CD4-positive, alpha-beta T cell (primary cell): ENCODE measurements around the gene AFAP1. TPM values are rescaled to one million over a fixed set of nuclear protein-coding genes. Genes with fewer than 3 reads are reported as not detected.
"Not testable (repeated sequence)": the region's sequence is repeated elsewhere in the genome, so short reads cannot be mapped to it uniquely, and the experiment has no call there.

Experiments
- ATAC-seq: fragments of 200-7000 bp; cut with Tn5 transposase; one replicate; pipeline ENCODE4 v1.10.0; 2022; ENCODE audit warnings: mild to moderate bottlenecking; ENCODE audit not compliant: poor library complexity
- CTCF ChIA-PET: fragments of 350-600 bp; sonication (Branson Sonifier 250); formaldehyde crosslinking; loops from one replicate; lab custom pipeline; 2021; ENCODE audit warnings: antibody characterized with exemption, inconsistent platforms; lab: Charles Lee
- POLR2A ChIA-PET: fragments of 350-600 bp; sonication (Branson Sonifier 250); formaldehyde crosslinking; loops from one replicate; lab custom pipeline; 2021; ENCODE audit warnings: antibody characterized with exemption, inconsistent platforms; lab: Charles Lee
- DNase-seq, 14 experiments: peaks; one replicate each; pipeline ENCODE4 v3.0.0-alpha.2; 2013 to 2020; ENCODE audit warnings: mixed read lengths in 2 of 14
- H3K27ac ChIP-seq, 2 donors: one replicate each; pipeline versions ENCODE4 v1.5.1 to v1.7.0; 2013; ENCODE audit warnings: low read length in 2 of 2, low read depth in 1 of 2, mild to moderate bottlenecking in 1 of 2
- H3K27me3 ChIP-seq, 2 experiments: 1 replicate in 1 of 2; 2 replicates in 1 of 2; pipeline versions ENCODE4 v1.6.1 to v1.7.0; 2013; ENCODE audit warnings: low read length in 2 of 2, control low read depth in 1 of 2, mild to moderate bottlenecking in 1 of 2, moderate library complexity in 1 of 2; ENCODE audit not compliant: insufficient read depth in 2 of 2, control insufficient read depth in 1 of 2
- H3K36me3 ChIP-seq: one replicate; pipeline ENCODE4 v1.6.1; 2013; ENCODE audit warnings: low read length, control low read depth; ENCODE audit not compliant: insufficient read depth
- H3K4me1 ChIP-seq: one replicate; pipeline ENCODE4 v1.6.1; 2013; ENCODE audit warnings: low read length, control low read depth; ENCODE audit not compliant: insufficient read depth
- H3K4me3 ChIP-seq: one replicate; pipeline ENCODE4 v1.5.1; 2013; ENCODE audit warnings: mild to moderate bottlenecking, low read length, moderate library complexity
- H3K9me3 ChIP-seq, 2 experiments: 1 replicate in 1 of 2; 2 replicates in 1 of 2; pipeline versions ENCODE4 v1.6.1 to v1.7.0; 2013; ENCODE audit warnings: low read length in 2 of 2, mild to moderate bottlenecking in 2 of 2, control low read depth in 1 of 2, moderate library complexity in 1 of 2; ENCODE audit not compliant: control insufficient read depth in 1 of 2, insufficient read depth in 1 of 2
- H3K27ac Mint-ChIP-seq: one replicate; pipeline ENCODE4 v1.8.0; 2020; ENCODE audit warnings: mixed read lengths
- H3K27me3 Mint-ChIP-seq: one replicate; pipeline ENCODE4 v1.8.0; 2021; ENCODE audit warnings: mixed read lengths
- H3K36me3 Mint-ChIP-seq: one replicate; pipeline ENCODE4 v1.8.0; 2021; ENCODE audit warnings: low read depth, mixed read lengths
- H3K4me1 Mint-ChIP-seq: one replicate; pipeline ENCODE4 v1.8.0; 2021; ENCODE audit warnings: low read depth, mixed read lengths
- H3K4me3 Mint-ChIP-seq: one replicate; pipeline ENCODE4 v1.8.0; 2020; ENCODE audit warnings: mild to moderate bottlenecking, mixed read lengths
- H3K9me3 Mint-ChIP-seq: one replicate; pipeline ENCODE4 v1.8.0; 2020; ENCODE audit warnings: mixed read lengths
- CTCF ChIP-seq: fragments of 200-600 bp; IDR thresholded peaks from one replicate; pipeline ENCODE4 v1.8.0; 2022; ENCODE audit warnings: antibody characterized with exemption, mild to moderate bottlenecking
- intact Hi-C, 2 experiments: fragments of 100-400 bp; cut with DNase I in 1 of 2; cut with micrococcal nuclease in 1 of 2; formaldehyde crosslinking; loops; one replicate each; pipeline versions ENCODE4 v1.15.1 to v1.9.0; 2023 to 2025; cut with DNase I, micrococcal nuclease
- total RNA-seq, 174 experiments: library from RNA in 2 of 174; stranded (reverse) in 2 of 174; gene quantifications; one replicate each; pipeline ENCODE4 v1.2.3 and lab custom pipeline; 2021 to 2026

The AFAP1 gene
- total RNA-seq, 2 experiments from 2014 or later = 9.8 to 10.9 TPM

- Histone ChIP-seq H3K36me3 (no peaks in the 10 kb centered on the region), H3K27me3 (no peaks in the 10 kb centered on the region), H3K4me1 (peaks cover 8% of the 10 kb centered on the region), H3K9me3 (no peaks in the 10 kb centered on the region), H3K27ac (no peak overlapping the region), H3K4me3 (no peak overlapping the region)
- TF ChIP-seq CTCF = no peak
- POLR2A ChIA-PET = no interaction called here
- Mint-ChIP-seq H3K4me1 (peaks cover 13% of the 10 kb centered on the region), H3K27ac (no peak overlapping the region), H3K27me3 (peaks cover 28% of the 10 kb centered on the region), H3K4me3 (no peak overlapping the region), H3K36me3 (no peaks in the 10 kb centered on the region), H3K9me3 (no peaks in the 10 kb centered on the region)
- DNase-seq (no peak), ATAC-seq (no peak)
- CTCF ChIA-PET = no interaction called here
- intact Hi-C loops = loop anchor here in 1 of 2 experiments (10.0 kb wide), 1 partner anchor 840 kb away; no protein-coding TSS in a partner anchor
These were observed 5.0 kb upstream of the AFAP1 start for GRCh38 chr4:7944599-7945220.

GRCh38 chr4:7943688-7944087 is 4.0 kb upstream of the AFAP1 start:
- H3K36me3 Mint-ChIP-seq, H3K4me3 ChIP-seq, ATAC-seq, H3K27ac ChIP-seq, H3K36me3 ChIP-seq, H3K4me3 Mint-ChIP-seq, H3K9me3 Mint-ChIP-seq, H3K9me3 ChIP-seq, H3K27ac Mint-ChIP-seq, CTCF ChIA-PET, DNase-seq, H3K27me3 ChIP-seq, POLR2A ChIA-PET: not testable (repeated sequence)
- H3K4me1 ChIP-seq = peaks cover 12% of the 10 kb centered on the region
- Mint-ChIP-seq H3K4me1 (peaks cover 13% of the 10 kb centered on the region), H3K27me3 (peaks cover 18% of the 10 kb centered on the region)
- intact Hi-C loops = loop anchor here in 1 of 2 experiments (10.0 kb wide), 1 partner anchor 839 kb away; no protein-coding TSS in a partner anchor

GRCh38 chr4:7943211-7943610 is 3.5 kb upstream of the AFAP1 start:
- H3K27me3 ChIP-seq = no peaks in the 10 kb centered on the region
- ATAC-seq (no peak), DNase-seq (no peak)
- H3K36me3 Mint-ChIP-seq = peaks cover 2% of the 10 kb centered on the region
- H3K4me3 ChIP-seq = no peak overlapping the region
- H3K4me1 Mint-ChIP-seq = peaks cover 17% of the 10 kb centered on the region
- no peak overlapping the region for H3K27ac ChIP-seq
- peaks cover 18% of the 10 kb centered on the region for H3K27me3 Mint-ChIP-seq
- CTCF ChIA-PET = no interaction called here
- peaks cover 17% of the 10 kb centered on the region for H3K4me1 ChIP-seq
- H3K4me3 Mint-ChIP-seq = peak overlapping the region; percentile 35
- intact Hi-C loops = loop anchor here in 1 of 2 experiments (10.0 kb wide), 1 partner anchor 838 kb away; no protein-coding TSS in a partner anchor
- H3K9me3 Mint-ChIP-seq = no peaks in the 10 kb centered on the region
- no peaks in the 10 kb centered on the region for H3K9me3 ChIP-seq
- H3K27ac Mint-ChIP-seq = no peak overlapping the region
- no peaks in the 10 kb centered on the region for H3K36me3 ChIP-seq
- POLR2A ChIA-PET = no interaction called here
- no peak for TF ChIP-seq CTCF
